Stimulated activated CD8-positive, alpha-beta memory T cell treated with anti-CD3 and anti-CD28 coated beads, Interleukin-2, amount 100 ng/mL, for 48 hours (primary cell): ENCODE measurements around the gene MN1.
A peak's percentile ranks its signal among the peaks of the same experiment; 100 is the strongest.

Experiments
- DNase-seq, 2 donors: peaks; one replicate each; pipeline ENCODE4 v3.0.0-alpha.2; 2020; ENCODE audit warnings: low read depth in 2 of 2

The MN1 gene

DNA sequence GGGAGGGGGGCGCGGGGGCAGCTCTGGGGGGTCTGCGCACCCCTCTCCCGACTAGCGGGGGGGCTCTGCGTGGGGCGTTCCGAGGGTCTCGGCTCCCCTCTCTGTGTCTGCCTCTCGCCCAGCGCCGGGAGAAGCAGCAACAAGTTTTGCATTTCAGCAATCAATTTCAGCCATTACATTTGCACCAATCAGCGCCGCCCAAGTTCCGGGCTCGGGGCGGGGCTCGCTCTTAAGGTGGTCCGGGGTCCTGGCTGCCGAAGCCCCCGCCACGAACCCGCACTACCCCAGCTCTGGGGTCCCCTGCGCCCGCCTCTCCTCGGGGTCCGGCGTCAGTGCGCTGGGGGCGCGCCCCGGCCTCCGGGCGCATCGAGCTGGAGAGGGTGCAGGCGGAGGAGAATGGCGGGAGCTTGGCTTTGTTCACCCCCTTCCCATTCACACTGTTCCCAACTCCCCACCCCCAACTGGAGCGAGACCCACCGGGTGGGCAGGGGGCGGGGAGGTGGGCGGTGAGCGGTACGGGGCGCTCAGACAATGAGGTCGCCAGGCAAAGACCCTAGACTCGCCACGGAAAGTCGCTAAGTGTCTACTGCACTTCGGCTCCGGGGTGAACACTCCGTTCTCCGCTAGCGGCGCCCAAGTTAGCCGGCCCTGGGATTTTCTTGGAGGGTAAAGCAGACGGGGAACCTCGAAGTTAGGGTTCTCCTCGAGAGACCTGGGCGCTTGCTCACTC, at the start of gene MN1:
TSS of gene MN1 (minus strand) at position 141 of the 730 bp plus-strand sequence. CDS start 1,213 bp downstream, outside the sequence.
- peak in 1 of 2 donors; percentile 37 for DNase-seq

DNA sequence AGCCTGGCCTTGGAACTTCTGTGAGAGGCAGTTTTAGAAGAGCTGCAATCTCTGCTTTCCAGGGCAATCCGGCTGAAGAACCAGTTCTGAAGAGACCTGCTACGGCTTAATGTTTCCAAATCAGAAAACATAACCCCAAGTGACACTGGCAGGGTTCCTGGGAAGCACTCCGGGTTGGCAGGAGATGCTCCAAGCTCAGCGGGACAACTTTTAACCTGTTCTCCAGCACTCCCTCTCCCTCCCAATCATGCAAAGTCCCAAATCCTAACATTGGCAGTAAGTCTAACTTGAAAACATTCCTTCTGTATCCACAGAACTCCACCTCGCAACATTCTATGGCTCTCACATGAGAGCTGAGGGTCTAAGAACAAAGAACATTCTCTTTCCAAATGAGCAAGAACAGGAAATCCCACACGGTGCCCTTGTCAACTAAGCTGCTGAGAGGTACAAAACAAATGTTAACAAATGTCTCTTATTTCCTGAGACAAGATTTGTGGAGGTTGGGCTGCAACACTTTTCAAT, 48.5 kb upstream of the MN1 start:
- DNase-seq, result no peak

DNA sequence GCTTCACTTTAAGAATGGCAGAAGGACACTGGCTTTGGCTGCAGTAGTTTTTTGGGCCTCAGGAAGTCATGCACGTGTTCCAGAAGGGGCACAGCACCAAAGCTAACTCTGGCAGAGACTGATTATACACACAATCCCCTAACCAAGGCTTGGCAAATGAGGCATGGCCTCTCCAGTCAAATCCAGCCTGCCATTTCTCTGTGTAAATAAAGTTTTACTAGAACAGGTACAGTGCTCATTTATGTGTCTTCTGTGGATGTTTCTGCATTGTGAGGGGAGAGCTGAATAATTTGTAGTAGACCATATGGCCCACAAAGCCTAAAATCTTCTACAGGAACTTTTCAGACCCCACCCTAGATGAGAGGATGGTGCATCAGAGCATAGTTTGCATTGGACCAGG, 46.4 kb upstream of the MN1 start:
- no peak for DNase-seq

GRCh38 chr22:27846910-27847309, 45.4 kb upstream of the MN1 start:
- DNase-seq, result no peak

DNA sequence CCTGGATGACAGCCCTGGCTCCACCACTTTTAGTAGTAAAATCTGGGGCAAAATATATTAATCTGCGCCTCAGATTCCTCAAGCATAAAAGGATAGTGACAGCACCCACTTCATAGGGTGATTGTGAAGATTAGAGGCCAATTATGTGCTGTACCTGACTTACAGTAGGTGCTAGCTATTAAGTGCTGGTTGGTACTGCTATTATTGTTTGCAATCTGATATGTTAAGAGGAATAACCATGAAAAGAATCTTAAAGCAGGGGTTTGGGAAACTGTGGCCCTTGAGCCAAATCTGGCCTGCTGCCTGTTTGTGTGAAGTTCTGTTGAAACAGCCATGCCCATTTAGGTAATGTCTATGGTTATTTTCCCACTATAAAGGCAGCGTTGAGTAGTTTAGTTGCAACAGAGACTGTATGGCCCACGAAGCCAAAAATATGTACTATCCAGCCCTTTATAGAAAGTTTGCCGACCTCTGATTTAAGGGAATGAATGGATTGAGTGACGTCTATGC, 44.7 kb upstream of the MN1 start:
- no peak for DNase-seq

GRCh38 chr22:27845644-27846043, 44.1 kb upstream of the MN1 start:
- no peak for DNase-seq

DNA sequence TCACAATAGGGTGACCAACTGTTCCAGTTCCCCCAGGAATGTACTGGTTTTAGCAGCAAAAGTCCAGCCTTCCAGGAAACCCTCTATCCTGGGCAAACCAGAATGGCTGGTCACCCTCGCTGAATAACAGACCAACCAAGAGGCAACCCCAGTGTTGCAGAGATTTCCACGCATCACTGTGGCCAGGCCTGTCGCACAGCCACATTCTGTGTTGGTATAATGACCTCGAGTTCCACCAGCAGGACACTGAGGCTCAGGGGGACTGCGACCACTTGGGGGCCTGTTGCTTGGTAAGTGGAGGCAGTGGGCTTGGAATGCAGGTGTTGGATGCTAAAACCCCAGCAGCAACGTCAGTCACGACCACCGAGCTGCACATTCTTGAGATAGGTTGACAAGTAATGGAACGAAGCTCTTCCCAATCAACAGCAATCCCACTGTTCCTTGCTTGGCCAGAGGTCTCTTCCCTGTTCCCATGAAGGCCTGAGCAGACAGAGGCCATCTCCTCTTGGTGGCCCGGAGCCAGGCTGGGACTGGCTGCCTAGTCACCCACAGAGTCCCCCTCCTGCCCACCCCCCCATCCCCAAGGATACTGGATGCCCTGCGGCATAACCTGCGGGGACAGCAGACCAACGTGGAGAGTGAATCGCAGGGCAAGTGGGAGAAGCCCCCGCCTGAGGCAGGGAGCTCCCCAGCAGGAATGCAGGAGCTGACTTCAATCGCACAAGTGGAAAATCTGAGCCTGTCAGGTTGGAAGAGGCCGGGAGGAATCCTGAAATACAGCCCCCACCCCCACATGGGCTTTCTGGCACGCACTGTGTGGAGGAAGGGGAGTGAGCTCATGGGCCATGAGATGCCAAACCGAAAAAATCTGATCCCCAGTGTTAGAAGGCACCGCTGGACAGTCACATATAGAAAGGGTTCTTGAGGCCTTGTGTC, 43.4 kb upstream of the MN1 start:
- no peak for DNase-seq

DNA sequence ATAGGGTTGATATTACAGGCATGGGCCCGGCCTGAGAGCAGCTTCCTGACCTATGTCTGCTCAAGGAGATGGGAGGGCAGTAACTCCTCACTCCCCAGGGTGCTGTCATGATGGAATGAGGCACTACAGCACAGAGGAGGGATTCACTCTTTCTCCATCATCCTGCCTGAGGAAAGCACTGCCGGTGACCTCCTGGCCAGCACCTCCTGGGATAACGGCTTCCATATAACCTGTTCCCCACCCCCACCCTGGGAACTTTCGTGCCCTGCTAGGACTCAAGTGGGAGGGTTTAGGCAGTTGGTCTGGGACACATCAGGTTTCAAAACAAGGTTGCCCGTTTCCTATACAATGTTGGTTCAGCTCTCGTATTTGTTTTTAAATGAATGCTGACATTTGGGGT, 42.7 kb upstream of the MN1 start:
- no peak for DNase-seq

- DNase-seq, result no peak
These were observed 41.9 kb upstream of the MN1 start for GRCh38 chr22:27843441-27843840.

DNA sequence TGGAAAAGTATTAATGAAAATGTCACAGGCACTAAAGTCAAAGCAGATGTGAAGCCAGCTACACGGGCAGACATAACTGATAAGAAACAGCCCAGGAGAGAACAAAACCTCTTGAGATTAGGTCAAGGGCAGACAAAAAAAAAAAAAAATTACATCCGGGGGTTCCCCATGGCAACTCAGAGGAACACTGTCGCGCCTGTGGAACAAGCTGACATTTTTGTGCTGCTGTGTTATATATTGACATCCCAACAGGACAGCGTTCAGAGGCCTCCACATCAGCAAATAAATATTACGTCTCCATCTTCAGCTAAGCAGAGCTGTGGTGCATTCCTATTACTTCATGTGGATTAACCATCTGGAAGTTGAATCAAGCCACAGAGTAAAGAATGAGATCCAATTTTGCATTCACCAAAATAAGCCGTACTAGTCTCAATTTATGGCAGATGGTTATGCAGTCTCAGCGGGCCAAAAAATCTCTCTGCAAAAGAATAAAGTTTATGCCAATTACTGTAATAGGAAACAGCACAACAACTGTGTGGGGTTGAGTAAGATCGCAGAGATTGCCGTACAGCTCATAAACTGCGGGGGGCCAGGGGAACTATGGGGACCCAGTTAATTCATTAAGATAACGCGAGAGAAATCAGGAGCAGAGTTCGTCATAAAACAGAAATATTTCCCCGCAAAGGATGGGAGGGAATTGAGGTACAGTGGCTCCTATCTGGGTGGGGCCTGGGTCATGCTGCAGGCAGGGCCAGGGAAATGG, 41.3 kb upstream of the MN1 start:
- no peak for DNase-seq

GRCh38 chr22:27842201-27842600, 40.6 kb upstream of the MN1 start:
- no peak for DNase-seq

GRCh38 chr22:27840436-27840835, 38.9 kb upstream of the MN1 start:
- DNase-seq, result no peak

GRCh38 chr22:27839057-27839660, 37.6 kb upstream of the MN1 start:
- DNase-seq, result no peak

GRCh38 chr22:27836181-27836580, 34.6 kb upstream of the MN1 start:
- DNase-seq, result no peak

DNA sequence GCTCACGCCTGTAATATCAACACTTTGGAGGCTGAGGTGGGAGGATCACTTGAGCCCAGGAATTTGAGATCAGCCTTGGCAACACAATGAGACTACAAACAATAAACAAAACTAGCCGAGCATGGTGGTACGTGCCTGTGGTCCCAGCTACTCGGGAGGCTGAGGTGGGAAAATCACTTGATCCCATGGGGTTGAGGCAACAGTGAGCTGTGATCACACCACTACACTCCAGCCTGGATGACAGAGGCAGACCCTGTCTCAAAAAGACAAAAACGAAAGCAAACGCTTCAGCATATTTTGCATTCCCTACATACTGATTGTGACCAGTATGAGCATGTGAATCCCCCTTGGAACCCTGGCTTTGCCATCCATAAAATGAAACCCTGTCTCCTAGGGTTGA, 33.9 kb upstream of the MN1 start:
- DNase-seq, result no peak

DNA sequence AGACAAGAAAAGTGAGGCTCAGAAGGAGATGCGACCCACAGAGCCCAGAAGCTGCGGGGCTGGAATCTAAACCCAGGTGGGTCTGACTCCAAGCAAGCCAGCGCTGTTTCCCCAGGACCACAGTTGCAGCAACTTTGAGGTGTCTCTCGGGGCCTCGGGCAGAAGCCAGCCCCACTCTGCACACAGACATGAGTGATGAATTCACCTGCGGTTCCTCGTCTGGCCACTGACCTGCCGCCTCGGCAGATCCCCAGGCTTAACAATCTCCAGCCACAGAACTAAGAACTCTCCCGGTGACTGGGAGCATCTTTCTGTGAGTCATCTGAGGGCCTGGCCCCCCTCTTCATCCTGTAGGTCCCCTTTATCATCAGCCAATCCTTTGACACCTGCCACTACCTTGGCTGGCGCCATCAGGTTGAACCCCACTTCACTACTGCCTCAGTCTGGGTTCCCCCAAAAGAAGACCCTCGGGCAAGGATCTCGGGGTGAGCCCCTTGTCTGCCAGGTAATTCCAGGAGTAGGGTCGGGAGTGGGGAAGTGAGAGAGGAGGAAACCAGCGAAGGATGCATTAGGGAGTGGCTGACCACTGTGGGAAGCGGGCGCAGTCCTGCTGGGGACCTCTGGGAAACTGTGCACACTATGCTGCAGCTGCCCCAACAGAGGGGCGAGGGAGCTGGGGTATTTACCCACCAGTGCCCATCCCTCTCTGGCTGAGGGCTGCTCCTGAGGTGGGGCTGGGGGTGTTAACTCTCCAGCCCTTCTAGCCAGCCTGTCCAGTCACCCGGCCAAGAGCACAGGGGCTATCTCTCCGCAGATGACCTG, 33.0 kb upstream of the MN1 start:
- DNase-seq, result no peak

GRCh38 chr22:27833803-27834202, 32.2 kb upstream of the MN1 start:
- no peak for DNase-seq

GRCh38 chr22:27832606-27833005, 31.1 kb upstream of the MN1 start:
- no peak for DNase-seq

- no peak for DNase-seq
These were observed 28.1 kb upstream of the MN1 start for GRCh38 chr22:27829620-27830019.
